COR-L47 (cell line): ENCODE measurements around the gene RCHY1.
"Not testable (repeated sequence)": the region's sequence is repeated elsewhere in the genome, so short reads cannot be mapped to it uniquely, and the experiment has no call there.

Experiments used
- DNase-seq: peaks from one replicate; lab custom pipeline; 2025; lab: John Stamatoyannopoulos, UW

The RCHY1 gene

GRCh38 chr4:75516144-75516543, 1.9 kb upstream of the RCHY1 start:
- no peak for DNase-seq

- DNase-seq: no peak
These were observed 878 bp upstream of the RCHY1 start for GRCh38 chr4:75514949-75515612.

DNA sequence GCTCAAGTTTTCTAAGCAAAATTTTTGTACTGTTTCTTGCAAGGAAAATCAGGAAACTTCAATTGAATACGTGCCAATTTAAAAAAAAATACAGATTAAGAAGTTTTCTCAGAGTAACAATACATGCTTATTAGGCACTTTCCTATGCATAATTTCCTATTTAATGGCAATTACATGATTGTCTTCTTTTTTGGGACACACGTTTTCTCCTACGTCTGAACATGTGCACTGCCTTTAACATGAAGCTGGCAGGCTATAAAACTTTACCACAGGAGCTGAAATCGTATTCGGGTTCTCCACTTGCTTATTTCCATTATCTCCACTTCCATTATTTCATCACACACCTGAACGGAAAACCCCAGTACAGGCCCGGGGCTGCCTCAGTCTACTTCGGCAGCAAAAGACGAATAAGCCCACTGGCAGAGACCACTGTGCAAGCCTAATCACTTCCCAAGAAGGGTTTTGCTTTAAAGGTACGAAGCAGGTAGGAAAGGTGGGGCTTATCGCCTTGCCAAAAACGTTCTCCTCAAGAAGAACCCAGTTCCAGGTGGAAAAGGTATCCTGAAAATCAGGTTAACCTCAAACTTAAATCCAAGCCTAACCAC, 575 bp downstream of the RCHY1 start:
- DNase-seq: no peak

GRCh38 chr4:75512386-75513211, 1.6 kb downstream of the RCHY1 start:
- DNase-seq: no peak

DNA sequence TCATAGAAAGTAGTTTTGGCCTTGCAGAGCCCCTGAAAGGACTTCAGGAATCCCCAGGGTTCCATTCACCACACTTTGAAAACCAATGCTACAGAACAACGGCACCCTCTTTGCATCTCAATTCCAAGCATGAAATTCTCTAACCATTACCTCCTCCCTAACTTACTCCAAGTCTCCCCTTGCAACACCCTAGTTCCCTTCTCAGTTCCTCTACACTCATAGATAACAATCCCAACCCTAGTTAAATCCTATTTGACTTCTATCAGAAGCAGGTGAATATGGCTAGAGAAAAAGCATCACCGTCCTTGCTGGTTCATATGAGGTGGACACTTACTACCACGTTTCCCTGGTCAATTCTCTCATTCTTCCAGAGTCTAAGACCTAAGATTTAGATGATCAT, 2.4 kb downstream of the RCHY1 start:
- no peak for DNase-seq

DNA sequence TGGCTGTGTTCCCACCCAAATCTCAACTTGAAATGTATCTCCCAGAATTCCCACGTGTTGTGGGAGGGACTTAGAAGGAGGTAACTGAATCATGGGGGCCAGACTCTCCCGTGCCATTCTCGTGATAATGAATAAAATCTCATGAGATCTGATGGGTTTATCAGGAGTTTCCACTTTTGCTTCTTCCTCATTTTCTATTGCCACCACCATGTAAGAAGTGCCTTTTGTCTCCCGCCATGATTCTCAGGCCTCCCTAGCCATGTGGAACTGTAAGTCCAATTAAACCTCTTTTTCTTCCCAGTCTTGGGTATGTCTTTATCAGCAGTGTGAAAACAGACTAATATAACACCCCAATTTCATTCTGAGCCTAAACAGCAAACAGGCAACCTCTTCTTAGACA, 4.6 kb downstream of the RCHY1 start:
- DNase-seq: not testable (repeated sequence)

DNA sequence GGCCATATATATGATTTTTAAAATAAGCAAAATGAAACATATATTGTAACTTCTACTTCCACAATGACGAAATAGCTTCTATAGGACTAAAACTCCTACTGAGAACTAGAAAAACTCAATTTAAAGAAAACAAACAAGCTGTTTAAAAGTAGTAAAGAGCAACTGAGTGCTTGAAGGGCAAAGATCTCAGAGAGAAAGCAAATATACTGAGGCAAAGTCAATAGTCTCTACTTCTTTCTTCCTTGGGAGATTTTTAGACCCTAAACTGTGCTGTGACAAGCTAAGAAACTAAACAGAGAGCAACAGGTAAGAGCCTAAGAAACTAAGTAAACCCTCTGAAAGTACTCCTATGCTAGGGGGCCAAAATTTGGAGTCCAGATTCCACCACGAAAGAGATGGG, 8.6 kb downstream of the RCHY1 start:
- no peak for DNase-seq

DNA sequence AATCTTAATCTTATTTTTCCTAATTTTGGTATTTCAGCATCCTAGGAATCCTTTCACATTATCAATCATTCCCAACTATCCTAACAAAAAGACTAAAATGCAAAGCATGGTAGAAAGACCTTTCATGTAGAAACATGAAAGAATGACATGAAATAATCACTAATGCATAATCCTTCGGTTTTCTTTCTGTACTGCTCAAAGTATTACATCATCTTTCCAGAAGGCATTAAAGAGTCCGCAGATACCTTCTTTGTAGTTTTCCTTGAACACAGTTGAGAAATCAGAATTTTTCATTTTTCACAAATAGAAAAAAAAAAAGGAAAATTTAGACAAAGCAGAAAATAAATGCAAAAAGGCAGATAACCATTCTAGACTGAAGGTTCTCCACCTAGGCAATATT, 11.5 kb downstream of the RCHY1 start:
- DNase-seq: no peak

DNA sequence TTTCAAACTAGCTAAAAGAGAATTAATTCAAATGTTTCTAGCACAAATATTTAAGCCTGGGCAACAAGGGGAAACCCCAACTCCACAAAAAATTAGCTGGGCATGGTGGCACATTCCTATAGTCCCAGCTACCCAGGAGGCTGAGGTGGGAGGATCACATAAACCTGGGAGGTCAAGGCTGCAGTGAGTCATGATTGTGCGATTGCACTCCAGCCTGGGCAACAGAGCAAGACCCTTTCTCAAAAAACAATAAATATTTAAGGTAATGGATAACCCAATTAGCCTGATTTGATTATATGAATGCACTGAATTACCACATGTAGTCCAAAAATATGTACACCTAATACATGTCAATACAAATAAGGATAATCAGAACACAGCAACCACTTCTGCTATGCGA, 14.3 kb downstream of the RCHY1 start:
- no peak for DNase-seq

DNA sequence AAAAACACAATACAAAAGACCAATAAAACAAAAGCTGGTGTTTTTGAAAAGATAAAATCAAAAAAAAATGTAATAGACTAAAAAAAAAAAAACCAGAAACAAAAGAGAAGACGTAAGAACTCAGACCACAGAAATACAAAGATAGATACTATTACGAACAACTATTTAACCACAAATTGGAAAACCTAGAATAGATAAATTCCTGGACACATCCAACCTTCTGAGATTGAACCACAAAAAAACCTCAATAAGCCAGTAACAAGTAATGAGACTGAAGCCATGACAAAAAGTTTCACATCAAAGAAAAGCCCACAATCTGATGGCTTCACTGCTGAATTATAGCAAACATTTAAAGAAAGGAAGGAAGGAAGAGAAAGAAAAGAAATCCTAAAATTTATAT, 16.2 kb downstream of the RCHY1 start:
- no peak for DNase-seq

DNA sequence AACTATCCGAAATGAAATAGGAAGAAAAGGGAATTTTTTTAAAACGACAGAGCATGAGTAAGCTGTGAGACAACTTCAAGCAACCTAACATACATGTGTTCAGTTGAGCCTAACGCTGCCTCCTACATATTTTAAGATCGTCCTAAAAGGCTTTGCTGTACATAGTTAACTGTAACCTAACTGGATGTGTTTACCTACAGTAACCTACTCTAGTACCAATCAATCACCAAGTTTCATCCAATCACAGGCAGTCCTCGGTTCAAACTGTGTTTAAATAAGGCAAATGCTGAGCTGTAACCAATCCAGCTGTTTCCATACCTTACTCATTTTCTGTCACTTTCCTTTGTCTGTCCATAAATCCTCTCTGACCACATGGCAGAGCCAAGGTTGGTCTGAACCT, 17.1 kb downstream of the RCHY1 start:
- DNase-seq: no peak

DNA sequence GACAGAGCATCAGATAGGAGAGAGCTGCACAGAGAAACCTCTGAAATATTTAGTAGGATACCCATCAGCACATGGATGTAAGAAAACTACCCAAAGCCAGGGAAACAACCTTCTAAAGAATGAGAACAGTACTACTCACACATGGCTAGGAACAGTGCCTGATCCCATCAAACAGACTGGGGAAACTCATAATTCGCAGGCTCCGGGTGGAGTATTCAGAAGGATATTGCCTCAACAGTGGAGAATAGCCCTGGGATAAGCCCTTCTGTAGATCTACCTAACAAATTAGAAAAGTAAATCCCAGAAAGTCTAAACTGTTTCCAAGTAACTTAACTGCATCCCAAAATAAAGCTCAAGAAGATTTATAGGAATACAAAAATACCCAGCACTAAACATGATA, 17.8 kb downstream of the RCHY1 start:
- no peak for DNase-seq

DNA sequence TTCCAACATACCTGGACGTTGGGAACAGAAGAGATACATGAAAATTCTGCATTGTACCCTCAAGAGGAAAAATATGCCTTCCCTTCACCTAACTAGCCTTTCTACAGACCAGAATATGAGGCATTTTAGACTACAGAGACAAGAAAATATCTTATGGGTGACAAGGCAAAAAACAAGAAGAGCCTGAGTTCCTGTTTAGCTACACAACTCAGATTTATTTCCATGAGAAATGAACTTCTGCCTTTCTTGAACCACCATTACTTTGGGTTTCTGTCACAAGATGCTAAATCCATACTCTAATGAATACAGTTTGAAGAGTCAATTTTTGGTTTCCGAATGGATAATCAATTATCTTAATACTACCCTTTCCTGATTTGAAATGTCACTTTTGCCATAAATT, 18.7 kb downstream of the RCHY1 start:
- no peak for DNase-seq

GRCh38 chr4:75494563-75494962, 19.6 kb downstream of the RCHY1 start:
- no peak for DNase-seq

GRCh38 chr4:75490155-75490554, 24.0 kb downstream of the RCHY1 start:
- DNase-seq: peak; percentile 22

DNA sequence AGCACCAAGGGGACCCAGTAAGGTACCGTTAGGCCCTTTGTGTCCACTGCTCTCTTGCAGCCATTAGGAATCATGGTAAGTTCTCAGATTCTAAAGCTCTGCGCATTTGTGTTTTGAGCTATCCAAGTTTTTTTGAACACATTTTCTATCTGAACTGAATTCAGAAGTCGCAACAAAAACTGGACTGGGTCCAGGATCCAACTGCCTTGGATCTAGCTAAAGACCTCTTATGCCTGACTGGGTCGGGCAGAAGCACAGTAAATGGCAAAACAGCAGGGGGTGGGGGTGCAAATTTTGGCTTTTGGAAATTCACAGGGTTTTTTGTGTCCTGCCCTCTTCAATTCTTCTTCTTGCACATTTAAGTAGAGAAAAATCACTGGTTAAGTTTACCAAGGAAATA, 30.0 kb downstream of the RCHY1 start:
- no peak for DNase-seq

GRCh38 chr4:75477201-75477600, 37.0 kb downstream of the RCHY1 start:
- DNase-seq: no peak

- no peak for DNase-seq
These were observed 43.5 kb downstream of the RCHY1 start for GRCh38 chr4:75470738-75471137.

- no peak for DNase-seq
These were observed 44.3 kb downstream of the RCHY1 start for GRCh38 chr4:75469896-75470295.

DNA sequence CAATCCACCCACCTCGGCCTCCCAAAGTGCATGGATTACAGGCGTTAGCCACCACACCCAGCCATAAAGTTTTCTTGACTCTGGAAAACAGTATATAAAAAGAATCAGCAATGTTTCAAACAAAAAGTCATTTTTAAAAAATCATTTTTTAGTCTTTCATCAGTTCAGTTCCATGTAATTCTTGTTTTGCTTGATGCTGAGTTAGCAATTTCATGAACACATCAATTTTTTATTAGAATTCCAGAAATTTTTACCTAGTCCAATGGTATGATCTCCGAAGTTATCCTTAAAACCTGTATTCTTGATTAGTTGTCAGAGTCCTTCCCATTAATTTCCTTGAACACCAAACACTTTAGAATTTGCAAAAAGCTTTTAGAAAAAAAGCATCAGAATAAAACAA, 56.8 kb downstream of the RCHY1 start:
- DNase-seq: no peak

DNA sequence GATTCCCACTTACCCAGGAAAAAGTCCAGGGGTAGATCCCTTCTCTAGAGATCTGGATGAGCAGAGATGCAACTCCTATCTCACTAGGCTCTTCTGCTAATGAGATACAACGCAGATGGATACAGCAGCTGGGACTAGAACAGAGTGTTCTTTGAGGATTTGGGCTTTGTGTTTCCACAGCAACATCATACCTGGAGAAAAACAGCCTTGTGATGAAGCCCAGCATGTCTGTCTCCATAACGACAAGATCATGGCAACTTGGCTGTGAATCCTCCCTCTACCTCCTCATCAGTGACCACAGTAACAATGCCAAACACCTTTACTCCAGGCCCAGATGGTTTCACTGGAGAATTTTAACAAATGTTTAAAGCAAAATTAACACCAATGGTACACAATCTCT, 80.1 kb downstream of the RCHY1 start:
- no peak for DNase-seq

DNA sequence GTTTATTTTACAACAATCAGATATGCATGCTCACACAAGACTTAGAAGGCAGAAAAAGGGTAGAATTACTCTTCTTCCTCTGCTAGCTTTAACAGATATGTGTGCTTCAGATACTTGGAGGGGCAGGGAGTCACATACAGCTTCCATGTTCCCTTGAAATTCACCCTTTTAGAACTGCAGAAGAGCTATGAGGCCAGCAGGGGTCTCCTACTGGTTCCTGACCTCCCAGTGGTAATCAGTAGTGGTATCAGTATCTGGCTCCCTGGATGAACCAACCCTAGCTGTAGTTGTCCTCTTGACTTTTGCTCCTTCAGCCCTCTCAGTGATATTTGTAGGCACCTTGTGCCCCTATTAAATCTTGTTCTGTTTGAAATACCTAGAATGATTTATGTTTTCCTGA, 81.5 kb downstream of the RCHY1 start:
- DNase-seq: no peak

- DNase-seq: peak; percentile 32
These were observed 85.0 kb downstream of the RCHY1 start for GRCh38 chr4:75429208-75429607.
